ENCODE measurements around the gene PCDHGA9.
"Not testable (repeated sequence)": the region's sequence is repeated elsewhere in the genome, so short reads cannot be mapped to it uniquely, and the experiment has no call there.

The PCDHGA9 gene

DNA sequence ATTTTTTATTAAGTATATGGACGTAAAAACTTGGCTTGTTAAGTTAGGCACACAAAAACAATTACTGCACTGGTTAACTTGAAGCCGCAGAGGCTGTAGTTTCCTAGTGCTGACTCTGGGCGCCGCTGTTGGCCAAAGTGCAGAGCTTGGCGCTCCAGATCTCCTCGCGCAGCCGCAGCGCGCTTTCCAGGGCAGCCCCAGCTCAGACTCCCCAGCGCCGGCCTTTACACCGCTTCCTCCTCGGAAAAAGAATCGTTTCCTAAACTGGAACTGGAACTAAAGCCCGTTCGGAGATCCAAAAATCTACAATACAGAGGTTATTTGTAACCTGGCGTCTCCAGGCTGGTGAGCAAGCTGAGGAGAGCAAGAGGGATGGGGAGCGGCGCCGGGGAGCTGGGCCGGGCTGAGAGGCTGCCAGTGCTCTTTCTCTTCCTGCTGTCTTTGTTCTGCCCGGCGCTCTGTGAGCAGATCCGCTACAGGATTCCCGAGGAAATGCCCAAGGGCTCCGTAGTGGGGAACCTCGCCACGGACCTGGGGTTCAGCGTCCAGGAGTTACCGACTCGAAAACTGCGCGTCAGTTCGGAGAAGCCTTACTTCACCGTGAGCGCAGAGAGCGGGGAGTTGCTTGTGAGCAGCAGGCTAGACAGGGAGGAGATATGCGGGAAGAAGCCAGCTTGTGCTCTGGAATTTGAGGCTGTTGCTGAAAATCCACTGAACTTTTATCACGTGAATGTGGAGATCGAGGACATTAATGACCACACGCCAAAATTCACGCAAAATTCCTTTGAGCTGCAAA lies 4.6 kb upstream of the PCDHGA9 start, which contains the start of gene PCDHGB5:
PCDHGB5 (plus strand) TSS at position 192 of the 796 bp plus-strand sequence; CDS start at position 373, 181 bp downstream.
- not testable (repeated sequence) for TF ChIP-seq POLR2AphosphoS5 (IDR thresholded peaks at IDR 0.05; ENCODE audit: low read depth, low read length); SIN3A (IDR thresholded peaks at IDR 0.05; ENCODE audit: borderline replicate concordance, insufficient read depth, low read length); FOXP2 (optimal IDR thresholded peaks at IDR 0.05; ENCODE audit: borderline replicate concordance, extremely low read depth, extremely low read length, insufficient read depth)

DNA sequence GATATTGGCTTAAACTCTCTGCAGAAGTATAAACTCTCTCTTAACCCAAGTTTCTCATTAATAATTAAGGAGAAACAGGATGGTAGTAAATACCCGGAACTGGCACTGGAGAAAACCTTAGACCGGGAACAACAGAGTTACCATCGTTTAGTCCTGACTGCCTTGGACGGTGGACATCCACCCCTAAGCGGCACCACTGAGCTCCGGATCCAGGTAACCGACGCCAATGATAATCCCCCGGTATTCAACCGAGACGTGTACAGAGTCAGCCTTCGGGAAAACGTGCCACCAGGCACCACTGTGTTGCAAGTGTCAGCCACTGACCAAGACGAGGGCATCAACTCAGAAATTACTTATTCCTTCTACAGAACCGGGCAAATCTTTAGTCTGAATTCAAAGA lies 4.0 kb upstream of the PCDHGA9 start:
- no peak for TF ChIP-seq SIN3A (IDR thresholded peaks at IDR 0.05; ENCODE audit: borderline replicate concordance, insufficient read depth, low read length)
- no peak for TF ChIP-seq POLR2AphosphoS5 (IDR thresholded peaks at IDR 0.05; ENCODE audit: low read depth, low read length)
- TF ChIP-seq TAF1 (IDR thresholded peaks at IDR 0.05; ENCODE audit: borderline replicate concordance, insufficient read depth, low read length): no peak
- TF ChIP-seq, protein P1, sequence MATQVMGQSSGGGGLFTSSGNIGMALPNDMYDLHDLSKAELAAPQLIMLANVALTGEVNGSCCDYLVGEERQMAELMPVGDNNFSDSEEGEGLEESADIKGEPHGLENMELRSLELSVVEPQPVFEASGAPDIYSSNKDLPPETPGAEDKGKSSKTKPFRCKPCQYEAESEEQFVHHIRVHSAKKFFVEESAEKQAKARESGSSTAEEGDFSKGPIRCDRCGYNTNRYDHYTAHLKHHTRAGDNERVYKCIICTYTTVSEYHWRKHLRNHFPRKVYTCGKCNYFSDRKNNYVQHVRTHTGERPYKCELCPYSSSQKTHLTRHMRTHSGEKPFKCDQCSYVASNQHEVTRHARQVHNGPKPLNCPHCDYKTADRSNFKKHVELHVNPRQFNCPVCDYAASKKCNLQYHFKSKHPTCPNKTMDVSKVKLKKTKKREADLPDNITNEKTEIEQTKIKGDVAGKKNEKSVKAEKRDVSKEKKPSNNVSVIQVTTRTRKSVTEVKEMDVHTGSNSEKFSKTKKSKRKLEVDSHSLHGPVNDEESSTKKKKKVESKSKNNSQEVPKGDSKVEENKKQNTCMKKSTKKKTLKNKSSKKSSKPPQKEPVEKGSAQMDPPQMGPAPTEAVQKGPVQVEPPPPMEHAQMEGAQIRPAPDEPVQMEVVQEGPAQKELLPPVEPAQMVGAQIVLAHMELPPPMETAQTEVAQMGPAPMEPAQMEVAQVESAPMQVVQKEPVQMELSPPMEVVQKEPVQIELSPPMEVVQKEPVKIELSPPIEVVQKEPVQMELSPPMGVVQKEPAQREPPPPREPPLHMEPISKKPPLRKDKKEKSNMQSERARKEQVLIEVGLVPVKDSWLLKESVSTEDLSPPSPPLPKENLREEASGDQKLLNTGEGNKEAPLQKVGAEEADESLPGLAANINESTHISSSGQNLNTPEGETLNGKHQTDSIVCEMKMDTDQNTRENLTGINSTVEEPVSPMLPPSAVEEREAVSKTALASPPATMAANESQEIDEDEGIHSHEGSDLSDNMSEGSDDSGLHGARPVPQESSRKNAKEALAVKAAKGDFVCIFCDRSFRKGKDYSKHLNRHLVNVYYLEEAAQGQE (IDR thresholded peaks at IDR 0.05; ENCODE audit: insufficient read depth in 1 of 2, low read depth in 2 of 2, low read length in 2 of 2): no peak
- no peak for TF ChIP-seq FOXP2 (optimal IDR thresholded peaks at IDR 0.05; ENCODE audit: borderline replicate concordance, extremely low read depth, extremely low read length, insufficient read depth)

DNA sequence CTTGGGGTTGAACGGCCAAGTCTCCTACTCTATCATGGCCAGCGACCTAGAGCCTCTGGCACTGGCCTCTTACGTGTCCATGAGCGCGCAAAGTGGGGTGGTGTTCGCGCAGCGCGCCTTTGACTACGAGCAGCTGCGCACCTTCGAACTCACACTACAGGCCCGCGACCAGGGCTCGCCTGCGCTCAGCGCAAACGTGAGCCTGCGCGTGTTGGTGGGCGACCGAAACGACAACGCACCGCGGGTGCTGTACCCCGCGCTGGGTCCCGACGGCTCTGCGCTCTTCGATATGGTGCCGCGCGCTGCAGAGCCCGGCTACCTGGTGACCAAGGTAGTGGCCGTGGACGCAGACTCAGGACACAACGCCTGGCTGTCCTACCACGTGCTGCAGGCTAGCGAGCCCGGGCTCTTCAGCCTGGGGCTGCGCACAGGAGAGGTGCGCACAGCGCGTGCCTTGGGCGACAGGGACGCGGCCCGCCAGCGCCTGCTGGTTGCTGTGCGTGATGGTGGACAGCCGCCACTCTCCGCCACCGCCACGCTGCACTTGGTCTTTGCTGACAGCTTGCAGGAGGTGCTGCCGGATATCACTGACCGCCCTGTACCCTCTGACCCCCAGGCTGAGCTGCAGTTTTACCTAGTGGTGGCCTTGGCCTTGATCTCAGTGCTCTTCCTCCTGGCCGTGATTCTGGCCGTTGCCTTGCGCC lies 2.9 kb upstream of the PCDHGA9 start:
- TF ChIP-seq SIN3A (IDR thresholded peaks at IDR 0.05; ENCODE audit: borderline replicate concordance, insufficient read depth, low read length) (no peak), POLR2AphosphoS5 (IDR thresholded peaks at IDR 0.05; ENCODE audit: low read depth, low read length) (no peak), FOXP2 (optimal IDR thresholded peaks at IDR 0.05; ENCODE audit: borderline replicate concordance, extremely low read depth, extremely low read length, insufficient read depth) (no peak), TAF1 (IDR thresholded peaks at IDR 0.05; ENCODE audit: borderline replicate concordance, insufficient read depth, low read length) (no peak)
- TF ChIP-seq, protein P1 (IDR thresholded peaks at IDR 0.05; ENCODE audit: insufficient read depth in 1 of 2, low read depth in 2 of 2, low read length in 2 of 2): no peak

DNA sequence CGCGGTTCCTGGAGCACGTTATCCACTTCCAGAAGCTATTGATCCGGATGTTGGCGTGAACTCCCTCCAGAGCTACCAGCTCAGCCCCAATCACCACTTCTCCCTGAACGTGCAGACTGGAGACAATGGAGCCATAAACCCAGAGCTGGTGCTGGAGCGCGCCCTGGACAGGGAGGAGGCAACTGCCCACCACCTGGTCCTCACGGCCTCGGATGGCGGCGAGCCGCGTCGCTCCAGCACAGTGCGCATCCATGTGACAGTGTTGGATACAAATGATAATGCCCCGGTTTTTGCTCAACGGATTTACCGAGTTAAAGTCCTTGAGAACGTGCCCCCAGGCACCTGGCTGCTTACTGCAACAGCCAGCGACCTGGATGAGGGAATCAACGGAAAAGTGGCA lies 809 bp downstream of the PCDHGA9 start:
- TF ChIP-seq TAF1 (IDR thresholded peaks at IDR 0.05; ENCODE audit: borderline replicate concordance, insufficient read depth, low read length) (no peak), SIN3A (IDR thresholded peaks at IDR 0.05; ENCODE audit: borderline replicate concordance, insufficient read depth, low read length) (no peak), POLR2AphosphoS5 (IDR thresholded peaks at IDR 0.05; ENCODE audit: low read depth, low read length) (no peak), FOXP2 (optimal IDR thresholded peaks at IDR 0.05; ENCODE audit: borderline replicate concordance, extremely low read depth, extremely low read length, insufficient read depth) (no peak)
- TF ChIP-seq, protein P1 (IDR thresholded peaks at IDR 0.05; ENCODE audit: insufficient read depth in 1 of 2, low read depth in 2 of 2, low read length in 2 of 2): no peak

DNA sequence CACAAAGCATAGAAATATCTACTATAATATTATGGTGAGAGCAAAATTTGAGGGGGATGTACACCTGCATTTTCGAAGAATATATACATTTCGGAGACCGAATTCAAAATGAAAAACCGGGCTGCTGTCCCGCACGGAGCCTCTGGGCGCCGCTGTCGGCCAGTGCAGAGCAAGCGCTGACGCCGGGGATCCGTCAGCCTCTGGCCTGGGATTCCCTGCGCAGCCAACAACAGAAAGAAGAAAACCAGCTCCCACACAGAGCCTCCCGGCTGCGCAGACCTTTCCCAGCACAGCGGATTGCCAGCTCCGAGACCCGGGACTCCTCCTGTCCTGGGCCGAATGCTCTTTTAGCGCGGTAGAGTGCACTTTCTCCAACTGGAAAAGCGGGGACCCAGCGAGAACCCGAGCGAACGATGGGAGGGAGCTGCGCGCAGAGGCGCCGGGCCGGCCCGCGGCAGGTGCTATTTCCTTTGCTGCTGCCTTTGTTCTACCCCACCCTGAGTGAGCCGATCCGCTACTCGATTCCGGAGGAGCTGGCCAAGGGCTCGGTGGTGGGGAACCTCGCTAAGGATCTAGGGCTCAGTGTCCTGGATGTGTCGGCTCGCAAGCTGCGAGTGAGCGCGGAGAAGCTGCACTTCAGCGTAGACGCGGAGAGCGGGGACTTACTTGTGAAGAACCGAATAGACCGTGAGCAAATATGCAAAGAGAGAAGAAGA lies 5.4 kb downstream of the PCDHGA9 start, which contains the start of gene PCDHGB6:
PCDHGB6 (plus strand) TSS at position 232 of the 716 bp plus-strand sequence; CDS start at position 414, 182 bp downstream.
- TF ChIP-seq, protein P1 (IDR thresholded peaks at IDR 0.05; ENCODE audit: insufficient read depth in 1 of 2, low read depth in 2 of 2, low read length in 2 of 2): not testable (repeated sequence)
- not testable (repeated sequence) for TF ChIP-seq FOXP2 (optimal IDR thresholded peaks at IDR 0.05; ENCODE audit: borderline replicate concordance, extremely low read depth, extremely low read length, insufficient read depth); TAF1 (IDR thresholded peaks at IDR 0.05; ENCODE audit: borderline replicate concordance, insufficient read depth, low read length)
